AG09319 (cell line): ENCODE data around the gene HK1.

ENCODE experiments used
- DNase-seq: peaks from one replicate; pipeline ENCODE4 v3.0.0-alpha.2; 2010; ENCODE audit warnings: low read depth; ENCODE audit errors: extremely low read depth
- TF ChIP-seq, protein P1 (sequence below): IDR thresholded peaks from 2 replicates; pipeline ENCODE4 v1.5.1; 2011; ENCODE audit warnings: low read depth, mild to moderate bottlenecking, inconsistent platforms, low read length, moderate library complexity

The HK1 gene

DNA sequence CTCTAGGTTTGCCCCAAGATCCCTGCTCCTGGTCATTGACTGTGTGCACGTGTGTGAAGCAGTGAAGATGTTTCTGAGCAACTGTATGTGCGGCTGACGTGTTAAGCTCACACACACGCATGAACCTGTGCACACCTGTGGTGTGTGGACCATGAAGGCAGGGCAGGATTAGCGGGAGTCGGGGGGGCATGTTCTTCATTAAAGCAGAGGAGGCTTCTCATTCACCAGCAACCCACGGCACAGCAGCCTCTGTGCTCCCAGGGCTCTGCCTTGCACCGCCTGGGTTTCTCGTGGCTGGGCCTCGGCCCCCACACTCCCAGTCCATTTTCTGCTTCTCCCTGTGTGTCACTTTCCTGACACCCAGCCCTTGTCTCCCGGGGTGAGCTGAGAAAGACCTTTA, 139.2 kb downstream of the HK1 start:
- no peak for DNase-seq
- TF ChIP-seq, protein P1, sequence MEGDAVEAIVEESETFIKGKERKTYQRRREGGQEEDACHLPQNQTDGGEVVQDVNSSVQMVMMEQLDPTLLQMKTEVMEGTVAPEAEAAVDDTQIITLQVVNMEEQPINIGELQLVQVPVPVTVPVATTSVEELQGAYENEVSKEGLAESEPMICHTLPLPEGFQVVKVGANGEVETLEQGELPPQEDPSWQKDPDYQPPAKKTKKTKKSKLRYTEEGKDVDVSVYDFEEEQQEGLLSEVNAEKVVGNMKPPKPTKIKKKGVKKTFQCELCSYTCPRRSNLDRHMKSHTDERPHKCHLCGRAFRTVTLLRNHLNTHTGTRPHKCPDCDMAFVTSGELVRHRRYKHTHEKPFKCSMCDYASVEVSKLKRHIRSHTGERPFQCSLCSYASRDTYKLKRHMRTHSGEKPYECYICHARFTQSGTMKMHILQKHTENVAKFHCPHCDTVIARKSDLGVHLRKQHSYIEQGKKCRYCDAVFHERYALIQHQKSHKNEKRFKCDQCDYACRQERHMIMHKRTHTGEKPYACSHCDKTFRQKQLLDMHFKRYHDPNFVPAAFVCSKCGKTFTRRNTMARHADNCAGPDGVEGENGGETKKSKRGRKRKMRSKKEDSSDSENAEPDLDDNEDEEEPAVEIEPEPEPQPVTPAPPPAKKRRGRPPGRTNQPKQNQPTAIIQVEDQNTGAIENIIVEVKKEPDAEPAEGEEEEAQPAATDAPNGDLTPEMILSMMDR, result no peak

DNA sequence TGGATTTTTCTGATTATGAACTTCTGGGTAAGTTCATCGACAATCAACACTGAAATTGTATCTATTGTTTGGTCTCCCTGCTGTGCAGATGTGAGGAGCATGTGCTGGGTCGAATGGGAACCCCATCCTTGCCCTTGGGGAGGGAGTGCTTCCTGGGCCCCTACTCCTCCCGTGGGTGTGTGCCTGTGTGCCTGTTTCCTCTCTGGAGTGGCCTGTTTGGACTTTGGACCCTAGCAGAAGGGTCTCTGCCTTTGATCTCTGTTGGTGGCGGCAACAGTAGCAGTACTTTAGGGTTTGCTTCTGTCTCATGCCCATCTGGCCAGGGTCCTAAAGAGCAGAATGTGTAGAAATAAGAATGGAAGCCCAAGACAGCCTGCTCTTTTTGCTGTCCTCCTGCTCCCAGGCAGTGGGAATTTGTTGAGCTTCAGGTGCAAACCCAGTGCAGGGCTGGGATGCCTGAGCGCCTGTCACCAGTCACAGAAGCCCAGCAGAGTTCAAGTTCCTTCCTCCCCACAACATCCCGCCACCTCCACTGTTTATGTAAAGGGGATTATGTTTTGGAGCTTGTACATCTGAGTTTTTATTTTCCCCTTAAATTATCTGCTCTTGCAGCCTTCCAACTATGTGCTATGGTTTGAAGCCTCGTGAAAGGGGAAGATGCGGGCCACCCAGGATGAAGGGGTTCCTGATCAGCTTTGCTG, 139.9 kb downstream of the HK1 start:
- DNase-seq, result no peak
- TF ChIP-seq, protein P1, result no peak

DNA sequence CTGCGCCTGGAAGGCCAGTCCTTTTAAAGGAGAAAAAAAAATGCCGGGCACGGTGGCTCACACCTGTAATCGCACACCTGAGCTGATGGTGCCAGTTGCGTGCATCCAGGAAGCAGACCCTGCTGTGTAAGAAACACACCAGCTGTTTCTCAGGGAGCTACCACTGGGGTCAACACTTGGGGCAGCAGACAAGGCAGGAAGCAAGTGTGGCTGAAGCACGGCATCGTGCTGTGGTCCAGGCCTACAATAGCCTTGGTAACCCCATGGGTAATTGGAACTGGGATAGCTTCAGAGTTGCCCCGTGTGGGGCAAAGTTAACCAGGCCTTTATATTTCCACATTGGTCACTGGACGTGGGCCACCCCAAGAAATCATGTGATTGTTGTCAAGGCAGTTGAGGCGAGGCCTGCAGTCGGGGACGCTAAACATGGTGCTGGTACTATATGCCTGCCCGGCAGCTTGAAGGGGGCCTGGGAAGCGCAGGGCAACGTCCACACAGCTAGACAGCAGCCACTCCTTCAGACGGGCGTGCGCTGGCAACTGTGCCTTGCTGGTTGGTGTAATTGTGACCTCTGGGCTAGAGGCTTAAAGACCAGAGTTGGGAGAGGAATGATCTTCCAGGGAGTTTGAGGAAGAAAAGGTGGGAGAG, 140.9 kb downstream of the HK1 start:
- TF ChIP-seq, protein P1, result no peak

DNA sequence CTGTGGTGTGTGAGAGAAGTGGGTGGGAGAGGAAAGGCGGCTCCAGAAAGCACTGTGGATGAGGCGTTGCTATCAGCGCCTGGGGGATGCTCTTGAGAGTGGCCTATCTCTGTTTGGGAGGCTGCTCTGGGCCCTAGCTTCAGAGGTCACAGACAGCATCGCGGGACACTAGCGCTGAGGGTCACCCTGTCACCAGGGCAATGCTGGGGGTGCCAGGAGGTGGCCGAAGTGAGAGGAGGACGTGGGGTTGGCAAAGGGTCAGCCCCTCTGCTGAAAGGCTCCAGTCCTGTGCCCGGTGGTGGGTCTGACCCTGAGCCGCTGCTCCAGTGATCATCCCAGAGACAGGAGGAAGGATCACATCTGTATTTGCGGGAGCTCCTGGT, 141.4 kb downstream of the HK1 start:
- TF ChIP-seq, protein P1, result no peak
- DNase-seq, result no peak

More for the DNA sequence above, 140.9 kb downstream of the HK1 start:
- DNase-seq, result no peak

DNA sequence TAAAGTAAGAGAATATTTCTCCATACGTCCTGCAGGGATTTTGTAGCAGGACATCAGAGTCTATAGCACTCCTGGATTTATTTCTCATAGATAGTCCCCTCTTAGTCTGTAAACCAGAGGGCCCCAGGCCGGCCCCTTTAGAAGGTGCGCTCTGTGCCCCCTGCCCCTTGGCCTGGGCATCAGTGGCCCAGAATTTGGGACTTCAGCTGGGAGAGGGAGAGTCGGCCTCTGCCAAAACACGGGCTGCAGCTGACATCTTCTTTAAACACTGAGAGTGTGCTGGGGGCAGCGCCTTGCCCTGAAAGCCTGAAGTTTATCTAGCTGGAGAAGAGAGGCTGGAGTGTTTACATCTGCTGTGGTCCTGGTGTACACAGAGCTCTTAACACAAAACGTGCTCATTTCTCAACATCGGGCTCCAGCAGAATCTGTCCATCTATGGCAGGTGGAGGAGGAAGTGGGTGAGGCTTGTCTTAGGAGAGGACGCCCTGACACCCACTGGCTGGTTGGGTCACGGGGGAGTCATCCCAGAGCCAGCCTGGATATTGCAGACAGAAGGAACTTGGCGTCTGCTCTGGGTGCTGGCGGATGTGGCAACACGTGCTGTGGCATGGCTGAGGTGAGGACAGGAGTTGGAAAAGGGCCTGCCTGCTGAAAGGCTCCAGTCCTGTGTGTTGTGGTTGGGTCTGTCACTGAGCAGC, 143.5 kb downstream of the HK1 start:
- TF ChIP-seq, protein P1, result no peak
- DNase-seq, result no peak

DNA sequence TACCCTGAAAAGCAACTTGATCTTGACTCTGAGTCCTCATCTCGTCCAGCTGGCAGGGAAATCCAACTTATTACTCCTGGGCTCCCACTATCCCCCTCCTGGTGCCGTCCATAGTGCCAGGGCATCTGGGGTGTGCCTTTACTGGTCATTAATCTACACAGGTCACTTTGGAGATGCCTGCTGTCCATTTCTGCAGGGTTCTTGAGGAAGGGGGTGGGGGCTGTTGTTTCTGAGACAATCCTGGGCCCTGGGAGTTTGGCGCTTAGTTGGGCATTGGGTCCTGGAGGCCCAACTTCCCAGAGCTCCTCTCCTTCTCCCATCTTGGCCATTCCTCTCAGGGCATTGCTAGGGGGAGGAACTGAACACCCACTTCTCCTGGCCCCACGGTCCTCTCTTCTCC, 144.4 kb downstream of the HK1 start:
- TF ChIP-seq, protein P1, result no peak
- DNase-seq, result no peak

DNA sequence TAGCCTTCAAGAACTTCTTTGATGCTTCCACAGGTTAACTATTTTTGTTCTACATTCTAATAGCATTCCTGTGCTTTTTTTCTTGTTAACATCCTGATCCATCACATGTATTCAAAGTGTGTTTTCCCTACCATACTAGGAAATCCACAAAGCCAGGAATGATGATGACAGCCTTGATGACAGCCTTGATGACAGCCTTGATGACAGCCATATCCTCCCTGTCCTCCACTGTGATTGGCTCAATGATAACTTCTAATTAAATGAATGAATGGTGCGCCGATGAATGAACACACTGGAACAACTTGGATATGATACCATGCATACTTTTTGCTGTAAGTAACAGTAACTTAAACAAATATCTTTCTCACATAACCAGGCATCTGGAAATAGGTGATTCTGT, 146.7 kb downstream of the HK1 start:
- DNase-seq, result no peak

More for the DNA sequence above, 146.7 kb downstream of the HK1 start:
- TF ChIP-seq, protein P1, result no peak
